Stomach (tissue), 4 donors: ENCODE results near the gene PHACTR4.

ENCODE experiments used
- EP300 ChIP-seq: sonication (generic); formaldehyde crosslinking; IDR thresholded peaks from one replicate; pipeline ENCODE4 v1.6.1; 2017; ENCODE audit warnings: antibody characterized with exemption
- POLR2A ChIP-seq, 4 donors: fragments of 450-650 bp; IDR thresholded peaks; one replicate each; pipeline ENCODE4 v1.6.1; 2016; ENCODE audit warnings: antibody characterized with exemption in 4 of 4, control low read depth in 2 of 4, mild to moderate bottlenecking in 1 of 4, moderate library complexity in 1 of 4
- POLR2AphosphoS5 ChIP-seq, 3 donors: sonication (generic); formaldehyde crosslinking; IDR thresholded peaks; one replicate each; pipeline ENCODE4 v1.6.1; 2016; ENCODE audit warnings: antibody characterized with exemption in 3 of 3
- TF ChIP-seq, protein P1 (sequence below), 7 experiments: fragments of 450-650 bp in 4 of 7; fragments of 200-600 bp in 3 of 7; sonication (generic) in 3 of 7; IDR thresholded peaks; one replicate each; pipeline ENCODE4 v1.5.1; 2016 to 2019; ENCODE audit warnings: antibody characterized with exemption in 7 of 7, control low read depth in 2 of 7, mild to moderate bottlenecking in 1 of 7

GRCh38 chr1:28518745-28519341 is 149.3 kb downstream of the PHACTR4 start:
- TF ChIP-seq, protein P1, sequence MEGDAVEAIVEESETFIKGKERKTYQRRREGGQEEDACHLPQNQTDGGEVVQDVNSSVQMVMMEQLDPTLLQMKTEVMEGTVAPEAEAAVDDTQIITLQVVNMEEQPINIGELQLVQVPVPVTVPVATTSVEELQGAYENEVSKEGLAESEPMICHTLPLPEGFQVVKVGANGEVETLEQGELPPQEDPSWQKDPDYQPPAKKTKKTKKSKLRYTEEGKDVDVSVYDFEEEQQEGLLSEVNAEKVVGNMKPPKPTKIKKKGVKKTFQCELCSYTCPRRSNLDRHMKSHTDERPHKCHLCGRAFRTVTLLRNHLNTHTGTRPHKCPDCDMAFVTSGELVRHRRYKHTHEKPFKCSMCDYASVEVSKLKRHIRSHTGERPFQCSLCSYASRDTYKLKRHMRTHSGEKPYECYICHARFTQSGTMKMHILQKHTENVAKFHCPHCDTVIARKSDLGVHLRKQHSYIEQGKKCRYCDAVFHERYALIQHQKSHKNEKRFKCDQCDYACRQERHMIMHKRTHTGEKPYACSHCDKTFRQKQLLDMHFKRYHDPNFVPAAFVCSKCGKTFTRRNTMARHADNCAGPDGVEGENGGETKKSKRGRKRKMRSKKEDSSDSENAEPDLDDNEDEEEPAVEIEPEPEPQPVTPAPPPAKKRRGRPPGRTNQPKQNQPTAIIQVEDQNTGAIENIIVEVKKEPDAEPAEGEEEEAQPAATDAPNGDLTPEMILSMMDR (IDR thresholded peaks at IDR 0.05): no peak
- TF ChIP-seq POLR2AphosphoS5 (IDR thresholded peaks at IDR 0.05) (no peak), POLR2A (IDR thresholded peaks at IDR 0.05) (no peak), EP300 (no peak)
